ENCODE results near the gene SAMD4A. TPM values are rescaled to one million over a fixed set of nuclear protein-coding genes. Genes with fewer than 3 reads are reported as not detected.

SAMD4A gene
- total RNA-seq, 1 experiment from 2014 or later = 9.6 TPM

- H2BK120ac ChIP-seq (ENCODE audit: low read depth, low read length, poor library complexity, severe bottlenecking) = no peak overlapping the region
- no peak overlapping the region for H2BK20ac ChIP-seq (ENCODE audit: low read depth, low read length, poor library complexity, severe bottlenecking)
- no peaks in the 10 kb centered on the region for H3K9me3 ChIP-seq (ENCODE audit: control insufficient read depth, low read depth, low read length)
- no peak overlapping the region for H3T11ph ChIP-seq (ENCODE audit: low read length)
- H2AK5ac ChIP-seq (ENCODE audit: insufficient read length, low read length) = no peak overlapping the region
- no peak overlapping the region for H3K4me2 ChIP-seq (ENCODE audit: insufficient read depth, insufficient read length, low read length)
- H4K5ac ChIP-seq (ENCODE audit: insufficient read length, low read depth, low read length) = no peak overlapping the region
- no peak overlapping the region for H3K4me3 Mint-ChIP-seq
- H3K56ac ChIP-seq (ENCODE audit: insufficient read length, low read depth, low read length) = no peak overlapping the region
- no peaks in the 10 kb centered on the region for H3K79me1 ChIP-seq (ENCODE audit: insufficient read depth, low read depth, low read length, poor library complexity, severe bottlenecking)
- peaks cover 0 to 2% (median 0%) of the 10 kb centered on the region in 3 experiments; a peak in 1 of 7 replicates for H3K36me3 Mint-ChIP-seq (ENCODE audit: insufficient read depth in 1 of 3, low read depth in 3 of 3)
- no peak overlapping the region for H2BK12ac ChIP-seq (ENCODE audit: insufficient read length, low read depth, low read length)
- no CpG with 5 or more reads among the region's 5 CpGs for WGBS (ENCODE audit: extremely low coverage, insufficient read length, low lambda C conversion rate)
- H4K8ac ChIP-seq (replicated peaks; ENCODE audit: insufficient read length, low read depth, low read length) = no peak overlapping the region
- H3K27me3 Mint-ChIP-seq (ENCODE audit: low read depth) = no peaks in the 10 kb centered on the region
- H3K4me1 Mint-ChIP-seq = peaks cover 10 to 11% of the 10 kb centered on the region in 2 experiments
- no peaks in the 10 kb centered on the region for H3K9me3 Mint-ChIP-seq
- no peaks in the 10 kb centered on the region for H3K27me3 ChIP-seq (ENCODE audit: insufficient read depth, low read length)
- no peak overlapping the region for H3K4ac ChIP-seq (ENCODE audit: low read depth, low read length)
- no peaks in the 10 kb centered on the region for H3K4me1 ChIP-seq (ENCODE audit: insufficient read depth, low read length)
- TF ChIP-seq CTCF (conservative IDR thresholded peaks at IDR 0.05) = no peak
- H2AFZ ChIP-seq (ENCODE audit: low read length) = no peak overlapping the region
- H3K14ac ChIP-seq (ENCODE audit: insufficient read depth, low read length) = no peak overlapping the region
- H3K23ac ChIP-seq (ENCODE audit: insufficient read length, low read depth, low read length) = no peak overlapping the region
- no peak overlapping the region for H2BK15ac ChIP-seq (ENCODE audit: low read depth, low read length)
- no peak for DNase-seq
- H3K9ac ChIP-seq (ENCODE audit: extremely low read depth, insufficient read length, low read length) = no peak overlapping the region
- H3K23me2 ChIP-seq (ENCODE audit: insufficient read length, low read depth, low read length, poor library complexity, severe bottlenecking) = no peaks in the 10 kb centered on the region
- no peaks in the 10 kb centered on the region for H3K79me2 ChIP-seq (ENCODE audit: insufficient read depth, low read length)
- no peak overlapping the region for H4K91ac ChIP-seq (ENCODE audit: insufficient read length, low read depth, low read length)
- H4K20me1 ChIP-seq (ENCODE audit: control insufficient read depth, insufficient read depth, insufficient read length) = no peaks in the 10 kb centered on the region
- no peak overlapping the region for H3K18ac ChIP-seq (ENCODE audit: insufficient read length, low read depth, low read length)
- H3K27ac ChIP-seq (ENCODE audit: insufficient read length, low read depth, low read length) = no peak overlapping the region
- no peak overlapping the region for H3K27ac Mint-ChIP-seq
- H2BK5ac ChIP-seq (ENCODE audit: insufficient read length, low read length) = no peak overlapping the region
Measured at GRCh38 chr14:54703082-54703481, 136.2 kb downstream of the SAMD4A start.
